KMS-11 (cell line): ENCODE results near the gene SYK.

ENCODE experiments used
- H2AFZ ChIP-seq: fragments of 200-600 bp; sonication (generic); 2 replicates; pipeline ENCODE4 v1.6.1; 2016; ENCODE audit warnings: antibody characterized with exemption, mixed run types, low read depth
- H3K27ac ChIP-seq: fragments of 200-600 bp; sonication (generic); 2 replicates; pipeline ENCODE4 v1.6.1; 2016; ENCODE audit warnings: mild to moderate bottlenecking, mixed run types
- H3K27me3 ChIP-seq: fragments of 200-600 bp; sonication (generic); 2 replicates; pipeline ENCODE4 v1.6.1; 2017; ENCODE audit warnings: mild to moderate bottlenecking, low read depth, mixed run types, moderate library complexity; ENCODE audit not compliant: insufficient read depth
- H3K36me3 ChIP-seq: fragments of 200-600 bp; sonication (generic); 2 replicates; pipeline ENCODE4 v1.6.1; 2017; ENCODE audit warnings: mild to moderate bottlenecking, mixed run types; ENCODE audit not compliant: insufficient read depth
- H3K4me1 ChIP-seq: fragments of 200-600 bp; sonication (generic); 2 replicates; pipeline ENCODE4 v1.6.1; 2016; ENCODE audit warnings: mild to moderate bottlenecking, low read depth, mixed run types; ENCODE audit not compliant: poor library complexity, severe bottlenecking
- H3K4me2 ChIP-seq: fragments of 200-600 bp; sonication (generic); 2 replicates; pipeline ENCODE4 v1.7.0; 2016; ENCODE audit warnings: mild to moderate bottlenecking, mixed run types
- H3K4me3 ChIP-seq: fragments of 200-600 bp; sonication (generic); IDR thresholded peaks from 2 replicates; pipeline ENCODE4 v1.6.1; 2017; ENCODE audit warnings: low read depth, low read length, mixed read lengths; ENCODE audit not compliant: insufficient read depth
- H3K79me2 ChIP-seq: fragments of 200-600 bp; sonication (generic); 2 replicates; pipeline ENCODE4 v1.6.1; 2016; ENCODE audit warnings: low read depth, mixed run types; ENCODE audit not compliant: insufficient read depth
- H3K9ac ChIP-seq: fragments of 200-600 bp; sonication (generic); 2 replicates; pipeline ENCODE4 v1.6.1; 2016; ENCODE audit warnings: mild to moderate bottlenecking, mixed run types
- H4K20me1 ChIP-seq: fragments of 200-600 bp; sonication (generic); 2 replicates; pipeline ENCODE4 v1.6.1; 2016; ENCODE audit warnings: mild to moderate bottlenecking, mixed run types; ENCODE audit not compliant: insufficient read depth
- TF ChIP-seq, protein P1 (sequence below): fragments of 200-600 bp; sonication (generic); conservative IDR thresholded peaks from 2 replicates; pipeline ENCODE4 v1.6.1; 2017; ENCODE audit warnings: low read depth, mild to moderate bottlenecking, antibody characterized with exemption, low read length, moderate library complexity, mixed read lengths

Gene SYK

DNA sequence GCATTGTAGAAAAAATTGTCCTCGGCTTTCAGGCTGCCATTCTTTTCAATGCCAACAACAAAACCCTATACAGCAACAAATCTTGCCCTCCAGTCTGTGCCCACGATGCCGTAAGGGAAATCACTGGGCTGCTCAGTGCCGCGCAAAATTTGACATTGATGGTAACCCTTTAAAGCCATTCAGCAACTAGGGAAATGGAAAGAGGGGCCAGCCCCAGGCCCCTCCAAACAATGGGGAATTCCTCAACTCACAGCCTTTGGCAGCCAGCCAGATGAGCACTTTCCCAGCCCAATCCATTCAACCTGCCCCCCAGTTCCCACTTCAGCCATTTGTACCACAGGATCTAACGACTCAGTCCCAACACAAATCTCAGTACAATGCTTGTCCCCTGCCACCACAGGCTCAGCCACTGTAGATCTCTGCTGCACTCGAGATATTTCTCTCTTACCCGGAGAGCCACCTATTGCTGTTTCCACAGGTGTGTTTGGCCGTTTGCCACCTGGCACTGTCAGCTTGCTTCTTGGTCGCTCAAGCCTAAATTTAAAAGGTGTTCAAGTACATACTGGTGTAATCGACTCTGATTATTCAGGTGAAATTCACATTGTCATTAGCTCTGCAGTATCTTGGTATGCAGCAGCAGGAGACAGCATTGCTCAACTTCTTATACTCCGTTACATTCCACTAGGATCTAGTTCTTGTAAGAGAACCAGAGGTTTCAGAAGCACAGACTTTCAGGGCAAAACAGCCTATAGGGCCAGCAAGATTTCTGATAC, 103.3 kb downstream of the SYK start:
- TF ChIP-seq, protein P1, sequence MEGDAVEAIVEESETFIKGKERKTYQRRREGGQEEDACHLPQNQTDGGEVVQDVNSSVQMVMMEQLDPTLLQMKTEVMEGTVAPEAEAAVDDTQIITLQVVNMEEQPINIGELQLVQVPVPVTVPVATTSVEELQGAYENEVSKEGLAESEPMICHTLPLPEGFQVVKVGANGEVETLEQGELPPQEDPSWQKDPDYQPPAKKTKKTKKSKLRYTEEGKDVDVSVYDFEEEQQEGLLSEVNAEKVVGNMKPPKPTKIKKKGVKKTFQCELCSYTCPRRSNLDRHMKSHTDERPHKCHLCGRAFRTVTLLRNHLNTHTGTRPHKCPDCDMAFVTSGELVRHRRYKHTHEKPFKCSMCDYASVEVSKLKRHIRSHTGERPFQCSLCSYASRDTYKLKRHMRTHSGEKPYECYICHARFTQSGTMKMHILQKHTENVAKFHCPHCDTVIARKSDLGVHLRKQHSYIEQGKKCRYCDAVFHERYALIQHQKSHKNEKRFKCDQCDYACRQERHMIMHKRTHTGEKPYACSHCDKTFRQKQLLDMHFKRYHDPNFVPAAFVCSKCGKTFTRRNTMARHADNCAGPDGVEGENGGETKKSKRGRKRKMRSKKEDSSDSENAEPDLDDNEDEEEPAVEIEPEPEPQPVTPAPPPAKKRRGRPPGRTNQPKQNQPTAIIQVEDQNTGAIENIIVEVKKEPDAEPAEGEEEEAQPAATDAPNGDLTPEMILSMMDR = no peak
- Histone ChIP-seq H3K4me1 (no peaks in the 10 kb centered on the region), H3K27ac (no peak overlapping the region), H4K20me1 (no peaks in the 10 kb centered on the region), H3K27me3 (no peaks in the 10 kb centered on the region), H3K36me3 (no peaks in the 10 kb centered on the region), H2AFZ (no peak overlapping the region), H3K4me3 (no peak overlapping the region), H3K4me2 (no peak overlapping the region), H3K9ac (no peak overlapping the region), H3K79me2 (no peaks in the 10 kb centered on the region)

DNA sequence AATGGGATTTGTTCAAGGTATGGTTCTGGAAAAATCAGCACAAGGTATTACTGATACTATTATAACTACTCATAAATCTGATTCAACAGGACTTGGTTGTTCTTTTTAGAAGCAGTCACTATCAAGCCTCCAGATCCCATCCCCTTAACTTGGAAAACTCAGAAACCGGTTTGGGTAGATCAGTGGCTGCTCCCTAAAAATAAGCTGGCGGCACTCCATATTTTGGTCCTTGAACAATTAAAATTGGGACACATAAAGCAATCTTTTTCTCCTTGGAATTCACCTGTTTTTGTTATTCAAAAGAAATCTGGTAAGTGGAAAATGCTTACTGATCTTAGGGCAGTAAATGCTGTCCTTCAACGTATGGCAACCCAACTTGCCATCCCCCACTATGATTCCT, 104.2 kb downstream of the SYK start:
- H3K27me3 ChIP-seq = no peaks in the 10 kb centered on the region
- no peak overlapping the region for H3K27ac ChIP-seq
- no peak overlapping the region for H3K4me2 ChIP-seq
- H3K9ac ChIP-seq = no peak overlapping the region
- no peak overlapping the region for H2AFZ ChIP-seq
- H3K4me1 ChIP-seq = no peaks in the 10 kb centered on the region
- H3K4me3 ChIP-seq = no peak overlapping the region
- TF ChIP-seq, protein P1 = no peak
- H4K20me1 ChIP-seq = no peaks in the 10 kb centered on the region
- no peaks in the 10 kb centered on the region for H3K79me2 ChIP-seq
- no peaks in the 10 kb centered on the region for H3K36me3 ChIP-seq

DNA sequence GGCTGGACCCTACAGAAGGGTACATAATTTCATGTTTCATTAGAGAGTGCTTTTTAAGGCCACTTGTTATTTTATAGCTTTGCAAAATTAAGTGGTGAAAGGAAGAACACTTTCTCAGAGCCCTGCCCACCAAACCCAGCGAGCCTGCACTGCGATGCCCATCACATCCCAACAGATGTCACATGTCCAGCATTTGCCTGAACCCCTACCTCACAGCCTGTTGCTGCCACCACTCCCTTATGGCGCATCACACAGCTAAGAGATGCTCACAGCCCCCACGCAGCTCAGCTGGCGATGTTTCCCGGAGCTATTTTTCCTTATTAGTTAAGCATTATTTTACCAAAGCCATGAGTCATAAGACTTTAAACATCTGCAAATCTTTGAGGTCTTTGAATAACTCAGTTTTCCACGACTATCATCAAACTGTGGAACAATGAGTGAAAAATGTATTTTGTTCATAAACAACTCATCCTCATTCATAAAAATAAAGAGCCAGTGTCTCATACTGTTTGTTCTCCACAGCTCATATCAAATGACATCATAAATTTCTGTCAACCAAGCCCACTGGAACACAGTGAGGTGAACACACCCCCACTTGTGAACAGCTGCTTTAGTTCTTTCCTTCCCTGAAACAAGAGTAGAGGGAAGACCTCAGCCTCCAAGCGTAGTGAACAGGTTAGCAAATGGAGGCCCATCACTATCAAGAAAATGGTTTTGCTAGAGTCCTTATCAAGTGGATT, 104.9 kb downstream of the SYK start:
- H3K4me2 ChIP-seq = no peak overlapping the region
- H3K4me3 ChIP-seq = no peak overlapping the region
- H3K4me1 ChIP-seq = no peaks in the 10 kb centered on the region
- no peaks in the 10 kb centered on the region for H3K36me3 ChIP-seq
- TF ChIP-seq, protein P1 = no peak
- H4K20me1 ChIP-seq = no peaks in the 10 kb centered on the region
- H3K9ac ChIP-seq = no peak overlapping the region
- H3K27ac ChIP-seq = no peak overlapping the region
- no peaks in the 10 kb centered on the region for H3K79me2 ChIP-seq
- no peaks in the 10 kb centered on the region for H3K27me3 ChIP-seq
- H2AFZ ChIP-seq = no peak overlapping the region

DNA sequence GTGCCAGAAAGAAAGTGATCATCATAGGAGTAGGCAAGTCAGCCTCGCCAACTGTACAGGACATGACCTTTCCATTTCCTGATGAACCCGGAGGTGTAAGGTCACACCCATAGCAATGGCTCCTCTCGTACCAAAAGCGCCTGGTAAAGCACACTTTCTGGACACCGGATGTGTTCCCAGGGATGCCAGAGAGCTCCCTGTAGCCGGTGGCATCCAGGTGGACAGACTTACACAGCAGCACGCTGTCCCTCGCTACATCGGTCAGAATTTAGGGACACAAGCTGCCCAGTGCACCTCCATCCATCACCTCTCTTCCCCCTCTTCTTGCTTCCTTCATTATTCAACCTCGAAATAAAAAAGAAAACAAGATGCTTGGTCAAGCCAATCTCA, 105.4 kb downstream of the SYK start:
- no peak overlapping the region for H3K4me3 ChIP-seq

More for the DNA sequence above, 105.4 kb downstream of the SYK start:
- Histone ChIP-seq H3K27ac (no peak overlapping the region), H3K4me2 (no peak overlapping the region), H4K20me1 (no peaks in the 10 kb centered on the region), H3K9ac (no peak overlapping the region), H3K4me1 (no peaks in the 10 kb centered on the region), H3K36me3 (no peaks in the 10 kb centered on the region), H3K27me3 (no peaks in the 10 kb centered on the region), H2AFZ (no peak overlapping the region), H3K79me2 (no peaks in the 10 kb centered on the region)
- TF ChIP-seq, protein P1 = no peak
